GM18520 (cell line): Measurements from ENCODE around the gene MYB.

Experiments
- ATAC-seq: cut with Tn5 transposase; IDR thresholded peaks from one replicate; pipeline ENCODE4 v1.9.1; 2021; ENCODE audit not compliant: unreplicated experiment

Gene MYB

DNA sequence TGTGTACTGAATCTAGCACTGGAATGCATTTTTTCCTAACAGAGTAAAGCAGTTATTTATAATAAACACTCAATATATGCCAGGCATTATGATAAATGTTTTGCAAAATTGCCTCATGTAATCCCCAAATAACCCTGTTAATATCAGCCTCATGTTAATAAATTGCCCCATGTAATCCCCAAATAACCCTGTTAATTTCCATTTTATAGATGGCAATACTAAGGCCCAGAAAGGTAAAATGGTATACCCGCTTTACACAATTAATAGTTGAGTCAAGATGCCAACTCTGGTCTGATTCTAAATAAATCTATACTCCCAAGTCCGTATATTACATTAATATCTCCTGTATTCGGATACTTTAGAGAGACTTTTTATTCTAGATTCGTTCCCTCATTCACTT is 6.3 kb downstream of the MYB start:
- ATAC-seq = no peak

DNA sequence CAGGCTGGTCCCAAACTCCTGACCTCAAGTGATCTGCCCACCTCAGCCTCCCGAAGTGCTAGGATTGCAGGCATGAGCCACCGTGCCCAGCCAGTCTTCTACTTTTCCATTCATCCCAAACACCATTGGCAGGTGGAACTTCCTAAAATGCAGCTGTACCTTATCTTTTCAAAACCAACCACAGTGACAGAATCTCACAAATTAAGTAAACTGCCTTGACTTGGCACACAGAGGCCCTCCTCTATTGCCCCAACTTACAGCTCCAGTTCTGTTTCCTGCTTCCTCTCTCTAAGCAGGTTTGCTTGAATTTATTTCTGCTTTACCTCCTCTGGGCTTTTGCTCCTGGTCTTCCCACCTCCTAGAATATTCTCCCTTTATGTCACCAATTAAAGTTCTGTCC is 7.6 kb downstream of the MYB start:
- no peak for ATAC-seq

DNA sequence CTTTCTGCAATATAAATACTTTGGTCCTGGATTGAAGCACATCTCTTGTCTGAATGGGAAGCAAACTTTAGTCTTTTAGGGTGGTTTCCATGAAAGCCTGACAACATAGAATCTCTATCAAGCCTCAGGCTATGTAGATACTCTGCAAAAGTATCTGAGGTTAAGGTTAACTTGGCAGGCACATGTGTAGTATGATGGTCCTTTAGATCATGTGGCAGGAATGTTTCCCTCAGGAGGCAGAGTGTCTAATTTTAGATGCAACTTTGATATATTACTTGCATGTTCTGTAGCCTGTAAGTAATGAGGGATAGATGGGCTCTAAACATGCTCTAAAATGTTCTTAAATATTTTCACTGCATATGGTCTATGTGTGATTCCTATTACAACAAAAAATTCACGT is 8.2 kb downstream of the MYB start:
- no peak for ATAC-seq

DNA sequence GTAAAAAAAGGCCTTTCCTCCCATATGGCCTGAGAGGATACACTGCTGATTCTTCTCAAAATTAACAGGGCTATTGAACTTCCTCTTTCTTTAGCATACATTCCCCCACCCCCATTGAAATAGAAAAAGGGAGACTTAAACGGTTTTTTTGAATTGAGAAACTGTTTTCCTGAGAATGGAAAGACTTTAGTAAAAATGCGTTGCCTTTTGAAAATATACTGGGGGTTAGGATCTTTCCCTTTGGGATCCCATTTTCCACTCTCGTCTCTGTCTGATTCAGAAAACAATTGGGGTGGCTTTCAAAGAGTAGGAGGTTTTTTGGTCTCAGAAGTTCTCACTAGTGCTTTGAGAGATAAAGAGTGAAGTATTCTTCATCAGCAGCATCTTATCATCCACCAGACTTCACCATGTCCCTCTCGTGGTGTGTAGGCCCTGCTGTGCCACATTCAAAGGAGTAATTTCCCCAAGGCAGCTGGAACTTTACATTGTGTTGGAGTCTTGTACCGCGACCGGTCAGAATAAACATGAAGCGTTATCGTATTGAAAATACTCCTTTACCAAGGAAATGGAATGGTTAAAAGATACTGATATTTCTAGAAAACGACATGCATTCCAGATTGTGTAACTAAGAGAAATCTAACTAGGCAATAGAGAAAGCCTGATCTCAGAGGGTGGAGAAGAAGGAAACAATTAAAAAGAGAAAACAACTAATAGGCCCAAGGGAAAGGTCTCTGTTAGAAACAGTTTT is 10.6 kb downstream of the MYB start:
- no peak for ATAC-seq

DNA sequence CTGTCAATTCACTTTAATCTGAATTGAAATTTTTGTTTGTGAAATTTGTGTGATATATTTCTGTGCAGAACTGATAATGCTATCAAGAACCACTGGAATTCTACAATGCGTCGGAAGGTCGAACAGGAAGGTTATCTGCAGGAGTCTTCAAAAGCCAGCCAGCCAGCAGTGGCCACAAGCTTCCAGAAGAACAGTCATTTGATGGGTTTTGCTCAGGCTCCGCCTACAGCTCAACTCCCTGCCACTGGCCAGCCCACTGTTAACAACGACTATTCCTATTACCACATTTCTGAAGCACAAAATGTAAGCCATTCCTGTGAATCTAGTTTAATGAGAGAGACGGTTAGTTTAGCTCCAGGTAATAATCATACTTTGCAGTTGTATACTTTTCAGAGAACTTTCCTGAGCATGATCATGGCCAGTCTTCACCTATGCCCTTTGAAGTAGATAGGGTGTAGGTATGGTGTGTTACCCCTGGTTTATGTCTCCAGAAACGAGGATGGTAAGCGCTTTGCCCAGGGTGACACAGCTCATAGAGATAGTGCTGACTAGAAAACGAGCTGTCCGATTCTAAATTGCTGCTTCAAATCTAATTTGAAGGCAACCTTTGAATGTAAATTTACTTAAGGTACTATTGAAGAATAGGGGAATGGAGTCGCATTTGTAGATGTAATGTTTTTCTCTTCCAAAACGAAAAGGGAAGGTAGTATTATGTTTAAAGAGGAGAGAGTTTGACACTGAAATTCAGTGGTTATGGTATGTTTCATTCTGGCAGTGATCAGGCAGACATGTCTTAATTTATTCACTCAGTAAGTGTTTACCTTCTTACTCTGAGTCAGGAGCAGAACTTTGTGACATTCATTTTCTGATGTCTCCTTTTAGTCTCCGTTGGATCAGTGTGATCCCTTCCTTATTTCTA is 11.4 kb downstream of the MYB start:
- ATAC-seq = no peak

DNA sequence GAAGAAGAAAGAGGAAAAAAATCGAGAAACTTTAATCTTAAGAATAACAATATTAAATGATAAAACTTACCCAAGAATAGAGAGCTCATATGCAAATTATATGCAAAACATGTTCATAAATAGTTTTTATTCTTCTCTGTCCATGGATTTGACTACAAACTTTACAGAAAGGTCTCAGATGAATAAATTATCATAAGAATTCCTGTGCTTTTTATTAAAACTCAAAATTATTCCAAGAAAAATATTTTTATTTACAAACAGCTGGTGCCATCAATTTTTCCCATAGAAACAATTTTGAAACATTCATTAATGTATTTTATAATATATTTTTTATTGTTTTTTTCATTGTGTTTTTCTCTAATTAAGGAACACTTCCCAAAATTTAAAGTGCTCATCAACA is 12.1 kb downstream of the MYB start:
- ATAC-seq = no peak

DNA sequence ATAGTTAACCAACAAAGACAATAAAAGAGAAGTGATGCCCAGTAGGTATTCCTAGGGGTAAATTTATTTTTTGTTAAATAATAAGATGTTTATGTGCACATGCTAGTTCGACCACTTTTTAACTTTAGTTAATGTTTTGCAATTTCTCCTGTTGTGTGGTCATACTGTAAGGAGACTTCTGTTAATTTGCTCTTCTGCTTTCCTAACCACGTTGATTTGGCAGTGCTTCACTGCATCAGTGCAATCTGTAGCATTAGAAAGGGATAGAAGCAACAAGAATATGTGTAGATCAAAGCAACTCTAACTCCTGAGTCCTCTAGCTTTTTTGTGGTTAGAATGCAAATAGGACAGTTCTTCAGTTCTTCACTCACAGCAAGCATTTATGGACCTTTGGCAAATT is 13.9 kb downstream of the MYB start:
- no peak for ATAC-seq

DNA sequence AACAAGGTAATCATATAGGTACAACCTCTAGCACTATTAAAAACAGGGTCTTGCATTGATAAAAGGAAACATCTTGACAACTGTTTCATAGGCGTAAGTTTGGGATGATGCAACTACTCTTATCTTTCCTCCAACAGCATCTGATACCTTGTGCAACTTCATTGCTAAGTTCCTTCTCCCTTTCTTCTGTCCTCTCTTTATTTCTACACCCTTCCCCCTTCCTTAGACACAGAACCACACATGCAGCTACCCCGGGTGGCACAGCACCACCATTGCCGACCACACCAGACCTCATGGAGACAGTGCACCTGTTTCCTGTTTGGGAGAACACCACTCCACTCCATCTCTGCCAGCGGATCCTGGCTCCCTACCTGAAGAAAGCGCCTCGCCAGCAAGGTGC is 14.4 kb downstream of the MYB start:
- ATAC-seq = no peak

DNA sequence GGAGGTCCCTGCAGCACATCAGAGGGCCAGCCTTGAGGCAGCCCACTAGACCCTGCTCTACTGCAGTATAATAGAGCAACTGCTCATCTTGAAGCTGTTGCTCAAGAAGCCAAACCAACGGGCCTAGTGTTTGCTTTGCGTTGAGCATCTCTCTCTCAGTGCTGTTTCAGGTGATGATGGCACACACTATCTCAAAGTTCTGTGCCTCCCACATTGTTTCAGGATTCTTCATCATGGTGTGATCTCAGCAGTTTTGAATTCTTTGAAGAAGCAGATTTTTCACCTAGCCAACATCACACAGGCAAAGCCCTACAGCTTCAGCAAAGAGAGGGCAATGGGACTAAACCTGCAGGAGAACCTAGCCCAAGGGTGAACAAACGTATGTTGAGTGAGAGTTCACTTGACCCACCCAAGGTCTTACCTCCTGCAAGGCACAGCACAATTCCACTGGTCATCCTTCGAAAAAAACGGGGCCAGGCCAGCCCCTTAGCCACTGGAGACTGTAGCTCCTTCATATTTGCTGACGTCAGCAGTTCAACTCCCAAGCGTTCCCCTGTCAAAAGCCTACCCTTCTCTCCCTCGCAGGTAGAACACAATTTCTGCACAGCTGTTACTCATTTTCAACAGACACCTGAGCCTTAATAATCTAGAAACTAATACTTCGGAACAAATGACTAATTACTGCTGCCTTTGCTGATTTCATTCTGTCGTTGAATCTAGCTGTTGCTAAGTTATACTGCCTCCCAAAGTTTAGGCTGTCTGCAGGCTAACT is 15.8 kb downstream of the MYB start:
- no peak for ATAC-seq

DNA sequence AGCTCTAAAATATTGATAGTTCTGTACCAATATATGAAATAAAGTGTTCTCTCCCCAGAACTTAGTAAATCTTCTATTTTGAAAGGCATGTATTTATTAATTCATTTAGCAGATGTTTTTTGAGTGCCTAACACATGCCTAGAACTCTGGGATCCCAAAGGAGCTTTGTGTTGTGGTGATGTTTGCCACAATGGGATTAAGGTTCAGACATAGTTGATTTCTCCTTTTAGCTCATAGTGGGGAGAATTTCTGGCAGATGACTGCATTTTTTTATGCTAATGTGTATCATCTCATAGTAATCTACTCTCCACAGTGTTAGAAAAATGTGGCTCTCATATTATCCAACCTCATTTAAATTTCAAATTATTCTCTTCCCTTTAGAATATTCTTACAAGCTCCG is 21.7 kb downstream of the MYB start:
- no peak for ATAC-seq

DNA sequence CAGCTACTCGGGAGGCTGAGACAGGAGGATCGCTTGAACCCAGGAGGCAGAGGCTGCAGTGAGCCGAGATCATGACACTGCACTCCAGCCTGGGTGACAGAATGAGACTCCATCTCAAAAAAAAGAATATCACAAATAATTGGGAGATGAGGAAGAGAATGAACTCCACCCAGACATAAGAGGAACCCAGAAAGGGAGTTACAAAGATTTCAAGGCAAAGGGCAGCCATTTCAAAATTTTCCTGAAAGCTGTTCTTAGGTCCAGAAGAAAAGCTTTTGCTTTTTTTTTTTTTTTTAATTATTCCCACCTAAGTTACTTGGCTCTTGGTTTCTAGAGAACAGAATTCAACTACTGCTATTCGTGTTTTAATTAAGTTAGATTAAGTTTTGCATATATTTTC is 23.8 kb downstream of the MYB start:
- ATAC-seq = no peak

DNA sequence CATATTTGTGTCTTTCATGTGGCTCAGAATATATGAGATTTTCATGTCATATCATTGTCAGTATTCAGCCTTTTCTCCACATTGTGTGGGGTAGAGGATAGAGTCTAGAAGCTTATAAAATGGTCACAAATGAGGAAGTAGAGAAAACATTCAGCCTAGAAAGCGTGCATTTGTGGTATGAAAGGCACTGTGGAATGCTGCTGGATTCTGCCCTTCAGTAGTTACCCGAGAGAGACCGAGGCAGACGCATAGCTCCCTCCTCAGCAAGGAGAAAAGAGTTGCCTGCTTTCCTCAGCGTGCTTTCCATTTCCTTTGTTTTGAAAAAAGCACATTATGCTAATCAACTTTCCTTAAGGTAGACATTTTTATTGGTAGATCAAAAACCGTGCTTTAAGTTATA is 28.7 kb downstream of the MYB start:
- ATAC-seq = no peak

DNA sequence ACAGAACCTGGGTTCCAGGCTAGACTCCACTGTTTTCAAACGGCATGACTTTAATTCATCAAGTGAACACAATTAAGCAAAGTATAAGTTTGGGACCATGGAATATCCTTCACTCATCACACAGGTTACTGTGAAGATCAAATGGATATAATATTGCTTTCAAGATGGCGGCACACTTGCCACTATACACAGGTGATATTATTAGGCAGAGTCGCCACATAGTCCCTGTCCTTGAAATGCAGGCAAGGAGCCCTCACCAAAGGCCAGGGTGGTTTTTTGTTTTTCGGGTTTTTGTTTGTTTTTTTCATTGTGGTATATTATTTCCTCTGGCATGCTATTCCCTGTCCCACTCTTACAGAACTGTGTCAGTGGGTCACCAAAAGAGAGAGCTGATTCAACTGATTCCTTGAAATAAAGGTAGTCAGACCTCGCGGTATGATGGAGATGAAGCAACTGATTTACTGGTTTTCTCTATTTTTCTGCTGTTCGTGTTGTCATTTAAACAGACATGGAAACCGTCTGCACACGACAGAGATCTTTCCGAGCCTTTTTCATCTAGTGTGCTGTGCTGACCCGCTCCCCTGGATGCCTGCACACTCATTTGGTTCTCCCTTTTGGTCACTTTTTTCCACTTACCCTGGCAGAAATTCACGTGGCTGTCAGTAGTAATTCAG is 29.7 kb downstream of the MYB start:
- no peak for ATAC-seq

DNA sequence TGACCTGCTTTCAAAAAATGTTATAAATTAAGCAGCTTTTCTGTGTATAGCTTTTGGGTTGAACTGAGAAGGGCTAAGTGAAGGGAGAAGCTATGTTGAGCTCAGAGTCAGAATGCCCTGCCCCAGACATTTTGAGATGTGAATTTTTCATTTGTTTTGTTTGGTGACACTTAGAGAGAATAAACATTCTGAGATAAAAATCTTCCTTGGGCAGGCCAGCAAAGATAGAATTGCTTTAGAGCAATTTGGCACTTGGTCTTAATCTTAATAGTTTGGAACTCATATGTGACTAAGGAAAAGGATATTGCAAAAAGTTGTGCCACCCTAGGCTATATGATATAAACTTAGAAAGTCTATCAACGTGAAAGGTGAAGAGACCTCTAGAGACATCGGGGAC is 30.2 kb downstream of the MYB start:
- ATAC-seq = no peak

DNA sequence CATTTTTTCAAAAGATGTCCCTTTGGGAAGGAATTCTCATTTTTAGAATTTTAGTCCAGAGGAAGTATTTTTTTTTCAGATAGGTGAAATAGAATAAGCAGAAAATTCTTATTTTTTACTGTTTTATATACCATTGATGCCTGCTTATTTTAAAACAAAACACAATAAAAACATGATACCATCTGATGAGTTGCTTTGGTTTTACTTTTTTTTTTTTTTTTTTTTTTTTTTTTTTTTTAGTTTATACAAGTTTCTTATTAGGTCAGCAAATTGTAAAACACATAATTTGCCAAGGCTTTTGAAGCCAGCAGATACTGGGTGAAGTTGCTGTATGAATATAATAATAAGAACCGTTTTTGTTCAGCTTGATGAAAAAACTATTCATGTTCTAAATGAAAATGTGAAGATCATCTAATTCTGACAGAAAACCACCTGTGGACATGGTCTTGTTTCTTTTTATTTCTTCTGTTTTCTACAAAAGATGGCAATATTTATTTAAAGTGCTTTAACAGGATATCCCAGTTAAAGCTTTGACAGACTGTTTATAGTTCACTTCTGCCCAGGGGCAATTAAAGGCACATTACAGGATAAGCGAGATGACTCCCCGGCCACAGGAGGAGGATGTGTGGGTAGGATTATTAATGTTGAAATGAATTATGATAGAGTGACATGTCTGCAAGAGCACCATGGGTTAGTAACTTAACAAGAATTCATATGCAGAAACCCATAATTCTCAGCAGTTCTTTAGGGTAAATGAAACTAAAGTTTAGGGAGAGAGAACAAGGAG is 31.1 kb downstream of the MYB start:
- no peak for ATAC-seq

DNA sequence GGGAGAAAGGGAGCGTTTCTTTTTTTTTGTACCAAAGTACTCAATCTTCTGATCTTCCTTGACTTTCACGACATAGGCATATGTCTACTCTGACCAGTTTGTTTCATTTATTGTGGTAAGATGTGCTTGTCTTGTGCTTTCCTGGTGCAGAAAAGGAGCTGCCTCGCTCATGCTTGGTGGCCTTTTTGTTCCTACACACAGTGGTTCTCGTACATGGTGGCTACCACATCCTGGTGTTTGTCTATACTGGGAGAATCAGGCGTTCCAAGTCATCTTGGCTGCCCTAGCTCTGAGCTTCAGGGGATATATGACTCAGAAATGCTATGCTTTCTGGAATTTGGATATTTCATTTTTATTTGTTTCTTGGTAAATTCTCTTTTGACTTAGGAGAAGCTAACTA is 31.8 kb downstream of the MYB start:
- ATAC-seq = no peak

DNA sequence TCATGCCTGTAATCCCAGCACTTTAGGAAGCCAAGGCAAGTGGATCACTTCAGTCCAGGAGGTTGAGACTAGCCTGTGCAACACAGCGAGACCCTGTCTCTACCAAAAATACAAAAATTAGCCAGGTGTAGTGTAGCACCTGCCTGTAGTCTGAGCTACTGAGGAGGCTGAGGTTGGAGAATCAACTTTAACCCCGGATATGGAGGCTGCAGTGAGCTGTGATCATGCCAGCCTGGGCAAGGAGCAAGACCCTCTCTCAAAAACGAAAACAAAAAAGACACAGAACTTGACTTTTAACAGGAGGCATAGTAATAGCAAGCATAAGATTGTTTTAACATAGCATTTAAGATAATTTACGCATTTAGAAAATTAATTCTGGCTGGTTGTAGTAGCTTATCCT is 32.5 kb downstream of the MYB start:
- no peak for ATAC-seq

DNA sequence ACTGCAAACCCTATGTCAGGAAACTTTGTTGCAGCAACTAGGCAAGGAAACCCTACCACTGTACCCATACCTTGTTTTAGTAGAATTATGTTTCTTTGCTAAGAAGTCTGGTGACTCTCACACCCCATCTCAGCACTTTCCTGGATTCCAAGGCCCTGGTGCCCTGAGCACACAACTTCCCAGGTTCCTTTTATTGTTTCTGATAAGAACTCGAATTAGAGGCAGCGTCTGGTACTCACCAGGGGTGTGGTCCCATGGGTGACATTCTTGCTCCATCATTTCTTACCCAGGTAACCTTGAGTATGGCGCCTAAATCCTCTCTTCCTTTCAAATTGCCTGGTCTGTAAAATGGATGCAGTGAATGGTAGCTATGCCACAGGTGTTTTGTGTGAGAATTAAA is 34.1 kb downstream of the MYB start:
- no peak for ATAC-seq

DNA sequence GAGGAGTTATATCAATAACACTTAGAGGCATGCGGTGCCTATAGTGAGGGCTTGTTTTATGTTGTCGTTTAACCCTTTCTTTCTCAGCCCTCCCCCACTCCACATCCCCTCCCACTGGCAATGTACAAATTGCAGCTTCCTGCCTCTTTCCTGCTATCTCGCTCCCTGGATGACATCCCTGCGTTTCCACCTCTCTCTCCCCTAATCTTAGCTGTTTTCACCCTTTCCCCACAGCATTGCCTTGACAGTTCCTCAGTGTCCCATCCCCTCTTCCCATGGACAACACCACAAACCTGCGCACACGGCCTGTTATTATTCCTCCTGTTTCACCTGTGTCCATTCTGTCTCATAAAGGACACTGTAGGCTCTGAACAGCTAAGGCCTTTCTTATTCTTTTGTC is 34.5 kb downstream of the MYB start:
- ATAC-seq = no peak

DNA sequence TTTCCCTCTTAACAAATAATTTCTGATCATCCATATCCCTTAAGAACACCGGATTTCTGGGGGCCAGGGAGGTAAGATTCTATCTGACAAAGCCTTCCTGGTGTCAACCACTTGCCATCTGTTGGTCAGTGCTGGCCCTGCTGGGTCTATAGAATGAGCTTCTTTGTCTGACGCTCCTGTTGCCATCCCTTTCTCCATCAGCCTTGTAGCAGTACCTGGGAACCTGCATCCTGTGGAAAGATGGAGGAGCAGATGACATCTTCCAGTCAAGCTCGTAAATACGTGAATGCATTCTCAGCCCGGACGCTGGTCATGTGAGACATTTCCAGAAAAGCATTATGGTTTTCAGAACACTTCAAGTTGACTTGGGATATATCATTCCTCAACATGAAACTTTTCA is 36.6 kb downstream of the MYB start:
- no peak for ATAC-seq
